NCI-H128 (cell line): ENCODE data around the gene KCNF1.

ENCODE experiments used
- DNase-seq: peaks from one replicate; lab custom pipeline; 2025; ENCODE audit not compliant: unreplicated experiment; lab: John Stamatoyannopoulos, UW

KCNF1 gene

GRCh38 chr2:10961490-10961875, 49.7 kb downstream of the KCNF1 start:
- no peak for DNase-seq

GRCh38 chr2:10962004-10962403, 50.3 kb downstream of the KCNF1 start:
- DNase-seq, result no peak

- DNase-seq, result no peak
These were observed 51.4 kb downstream of the KCNF1 start for GRCh38 chr2:10963155-10963554.
